Epithelial cell of esophagus (primary cell): ENCODE results near the gene KATNA1.

ENCODE experiments used
- DNase-seq: peaks from one replicate; pipeline ENCODE4 v3.0.0; 2010; ENCODE audit warnings: low read depth
- H3K4me3 ChIP-seq: 2 replicates; pipeline ENCODE4 v1.5.1; 2011; ENCODE audit warnings: mild to moderate bottlenecking, low read length, control low read depth
- TF ChIP-seq, protein P1 (sequence below): IDR thresholded peaks from 2 replicates; pipeline ENCODE4 v1.5.1; 2011; ENCODE audit warnings: low read depth, mild to moderate bottlenecking, low read length, control low read depth, inconsistent platforms; ENCODE audit not compliant: insufficient read depth; ENCODE audit errors: missing control alignments

Gene KATNA1

DNA sequence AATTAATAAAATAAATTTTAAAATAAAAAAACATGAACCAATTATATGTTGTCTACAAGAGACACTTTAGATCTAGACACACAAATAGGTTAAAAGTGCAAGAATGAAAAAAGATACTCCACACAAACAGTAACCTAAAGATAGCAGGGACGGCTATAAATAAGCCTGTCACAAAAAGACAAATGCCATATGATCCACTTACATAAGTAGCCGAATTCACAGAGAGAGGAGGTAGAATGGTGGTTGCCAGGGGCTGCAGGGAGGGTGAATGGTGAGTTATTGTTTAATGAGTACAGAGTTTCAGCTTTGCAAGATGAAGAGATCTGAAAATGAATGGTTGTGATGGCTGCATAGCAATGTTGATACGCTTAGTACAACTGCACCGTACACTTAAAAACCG is 32.7 kb downstream of the KATNA1 start:
- TF ChIP-seq, protein P1, sequence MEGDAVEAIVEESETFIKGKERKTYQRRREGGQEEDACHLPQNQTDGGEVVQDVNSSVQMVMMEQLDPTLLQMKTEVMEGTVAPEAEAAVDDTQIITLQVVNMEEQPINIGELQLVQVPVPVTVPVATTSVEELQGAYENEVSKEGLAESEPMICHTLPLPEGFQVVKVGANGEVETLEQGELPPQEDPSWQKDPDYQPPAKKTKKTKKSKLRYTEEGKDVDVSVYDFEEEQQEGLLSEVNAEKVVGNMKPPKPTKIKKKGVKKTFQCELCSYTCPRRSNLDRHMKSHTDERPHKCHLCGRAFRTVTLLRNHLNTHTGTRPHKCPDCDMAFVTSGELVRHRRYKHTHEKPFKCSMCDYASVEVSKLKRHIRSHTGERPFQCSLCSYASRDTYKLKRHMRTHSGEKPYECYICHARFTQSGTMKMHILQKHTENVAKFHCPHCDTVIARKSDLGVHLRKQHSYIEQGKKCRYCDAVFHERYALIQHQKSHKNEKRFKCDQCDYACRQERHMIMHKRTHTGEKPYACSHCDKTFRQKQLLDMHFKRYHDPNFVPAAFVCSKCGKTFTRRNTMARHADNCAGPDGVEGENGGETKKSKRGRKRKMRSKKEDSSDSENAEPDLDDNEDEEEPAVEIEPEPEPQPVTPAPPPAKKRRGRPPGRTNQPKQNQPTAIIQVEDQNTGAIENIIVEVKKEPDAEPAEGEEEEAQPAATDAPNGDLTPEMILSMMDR: no peak
- no peak for DNase-seq
- H3K4me3 ChIP-seq: no peak overlapping the region

- peak; percentile 85 for DNase-seq
- TF ChIP-seq, protein P1: no peak
- no peak overlapping the region for H3K4me3 ChIP-seq
Measured at GRCh38 chr6:149614337-149614736, 34.2 kb downstream of the KATNA1 start.

- no peak overlapping the region for H3K4me3 ChIP-seq
- no peak for DNase-seq
- TF ChIP-seq, protein P1: no peak
Measured at GRCh38 chr6:149608381-149608982, 40.0 kb downstream of the KATNA1 start.

GRCh38 chr6:149600508-149600907 is 48.0 kb downstream of the KATNA1 start:
- H3K4me3 ChIP-seq: no peak overlapping the region
- DNase-seq: no peak
- TF ChIP-seq, protein P1: no peak

DNA sequence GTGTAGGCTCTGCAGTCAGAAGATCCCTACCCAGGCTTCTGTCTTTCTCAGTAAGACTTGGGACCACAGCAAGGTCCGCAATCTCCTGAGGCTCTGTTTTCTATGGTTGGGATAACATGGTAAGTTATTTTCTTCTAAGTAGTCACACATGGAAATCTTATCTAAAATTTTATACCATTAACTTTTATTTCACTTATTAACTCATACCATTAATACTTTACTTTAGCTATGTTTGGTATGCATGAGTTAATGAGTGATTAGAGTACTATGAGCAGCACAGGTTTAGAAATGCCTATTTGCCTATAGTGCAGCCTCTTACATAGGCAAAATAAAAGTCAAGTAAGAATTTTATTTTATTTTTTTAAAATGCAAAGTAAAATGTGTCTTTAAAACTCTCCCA is 55.1 kb downstream of the KATNA1 start:
- TF ChIP-seq, protein P1: no peak
- DNase-seq: no peak
- H3K4me3 ChIP-seq: no peak overlapping the region

- TF ChIP-seq, protein P1: no peak
- no peak for DNase-seq
- no peak overlapping the region for H3K4me3 ChIP-seq
Measured at GRCh38 chr6:149592983-149593382, 55.5 kb downstream of the KATNA1 start.

DNA sequence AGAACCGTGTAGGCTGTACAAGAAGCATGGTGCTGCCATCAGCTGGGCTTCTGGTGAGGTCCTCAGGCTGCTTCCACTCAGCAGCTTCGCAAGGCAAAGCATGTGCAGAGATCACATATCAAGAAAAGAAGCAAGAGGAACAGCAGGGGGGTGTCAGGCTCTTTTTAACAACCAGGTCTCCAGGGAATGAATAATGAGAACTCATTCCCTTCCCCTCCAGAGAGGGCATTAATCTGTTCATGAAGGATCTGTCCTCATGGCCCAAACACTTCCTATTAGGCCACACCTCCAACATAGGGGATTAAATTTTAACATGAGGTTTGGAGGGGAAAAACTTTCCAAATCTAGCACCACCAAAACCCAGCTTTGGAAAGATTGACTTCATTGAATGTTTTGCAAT is 62.4 kb downstream of the KATNA1 start:
- DNase-seq: no peak
- TF ChIP-seq, protein P1: no peak
- H3K4me3 ChIP-seq: no peak overlapping the region
